DOHH2 (cell line): ENCODE data around the gene DLGAP1.

ENCODE experiments used
- H3F3A ChIP-seq: fragments of 200-600 bp; sonication (generic), shearing (Covaris generic); 2 replicates; pipeline ENCODE4 v1.6.0; 2016; ENCODE audit warnings: antibody characterized with exemption, mild to moderate bottlenecking; ENCODE audit not compliant: control insufficient read depth, insufficient read depth
- H3K27ac ChIP-seq: fragments of 200-600 bp; sonication (generic); 2 replicates; pipeline ENCODE4 v1.5.1; 2014; ENCODE audit warnings: low read depth, mild to moderate bottlenecking, low read length, moderate library complexity
- H3K27me3 ChIP-seq: fragments of 200-600 bp; sonication (generic); 2 replicates; pipeline ENCODE4 v1.6.1; 2014; ENCODE audit warnings: mild to moderate bottlenecking, low read length, mixed read lengths; ENCODE audit not compliant: control insufficient read depth
- H3K36me3 ChIP-seq: fragments of 200-600 bp; sonication (generic); 2 replicates; pipeline ENCODE4 v1.6.1; 2014; ENCODE audit warnings: mild to moderate bottlenecking, low read length, moderate library complexity, mixed read lengths; ENCODE audit not compliant: control insufficient read depth
- H3K4me1 ChIP-seq: fragments of 200-600 bp; sonication (generic); 2 replicates; pipeline ENCODE4 v1.6.1; 2014; ENCODE audit warnings: mild to moderate bottlenecking, low read length, mixed read lengths; ENCODE audit not compliant: control insufficient read depth
- H3K4me2 ChIP-seq: fragments of 200-600 bp; sonication (generic); 2 replicates; pipeline ENCODE4 v1.6.0; 2014; ENCODE audit warnings: mild to moderate bottlenecking, low read length, moderate library complexity
- H3K4me3 ChIP-seq: fragments of 200-600 bp; sonication (generic); 2 replicates; pipeline ENCODE4 v1.5.1; 2014; ENCODE audit warnings: mild to moderate bottlenecking, low read length, mixed read lengths
- H3K79me2 ChIP-seq: fragments of 200-600 bp; sonication (generic); 2 replicates; pipeline ENCODE4 v1.6.1; 2014; ENCODE audit warnings: mild to moderate bottlenecking, low read length, mixed read lengths; ENCODE audit not compliant: control insufficient read depth
- H3K9me2 ChIP-seq: fragments of 200-600 bp; sonication (generic); replicated peaks from 2 replicates; pipeline ENCODE4 v1.6.1; 2014; ENCODE audit warnings: mild to moderate bottlenecking, low read length, mixed read lengths; ENCODE audit not compliant: control insufficient read depth
- H3K9me3 ChIP-seq: fragments of 200-600 bp; sonication (generic); 2 replicates; pipeline ENCODE4 v1.6.1; 2014; ENCODE audit warnings: antibody characterized with exemption, low read length, mixed read lengths; ENCODE audit not compliant: control insufficient read depth, insufficient read depth
- H4K20me1 ChIP-seq: fragments of 200-600 bp; sonication (generic); 2 replicates; pipeline ENCODE4 v1.6.0; 2014; ENCODE audit warnings: low read depth, mild to moderate bottlenecking, antibody characterized with exemption, low read length, moderate library complexity; ENCODE audit not compliant: control insufficient read depth, insufficient read depth
- CTCF ChIP-seq: fragments of 200-600 bp; sonication (generic); IDR thresholded peaks from one replicate; pipeline ENCODE4 v1.5.1; 2014; ENCODE audit warnings: antibody characterized with exemption, mild to moderate bottlenecking, low read depth, low read length; ENCODE audit not compliant: poor library complexity, severe bottlenecking
- EZH2phosphoT487 ChIP-seq: fragments of 200-600 bp; sonication (generic); IDR thresholded peaks from 2 replicates; pipeline ENCODE4 v1.6.1; 2017; ENCODE audit warnings: borderline replicate concordance, mild to moderate bottlenecking, antibody characterized with exemption, low read length, moderate library complexity, mixed read lengths

Gene DLGAP1

GRCh38 chr18:4224031-4224704 is 230.9 kb downstream of the DLGAP1 start:
- Histone ChIP-seq H3K4me2 (no peak overlapping the region), H4K20me1 (no peaks in the 10 kb centered on the region), H3K4me1 (no peaks in the 10 kb centered on the region), H3K36me3 (no peaks in the 10 kb centered on the region), H3K27ac (no peak overlapping the region), H3K27me3 (no peaks in the 10 kb centered on the region), H3K79me2 (no peaks in the 10 kb centered on the region), H3K4me3 (no peak overlapping the region), H3K9me3 (no peaks in the 10 kb centered on the region), H3F3A (no peaks in the 10 kb centered on the region), H3K9me2 (no peaks in the 10 kb centered on the region)
- TF ChIP-seq CTCF (no peak), EZH2phosphoT487 (no peak)

- no peaks in the 10 kb centered on the region for H3K27me3 ChIP-seq
- H3F3A ChIP-seq = no peaks in the 10 kb centered on the region
- no peaks in the 10 kb centered on the region for H3K9me2 ChIP-seq
- H3K4me3 ChIP-seq = no peak overlapping the region
- no peaks in the 10 kb centered on the region for H3K36me3 ChIP-seq
- H3K4me2 ChIP-seq = no peak overlapping the region
- H3K79me2 ChIP-seq = no peaks in the 10 kb centered on the region
- TF ChIP-seq EZH2phosphoT487 = no peak
- no peak for TF ChIP-seq CTCF
- H3K4me1 ChIP-seq = no peaks in the 10 kb centered on the region
- no peaks in the 10 kb centered on the region for H3K9me3 ChIP-seq
- H3K27ac ChIP-seq = no peak overlapping the region
- H4K20me1 ChIP-seq = no peaks in the 10 kb centered on the region
Observed at GRCh38 chr18:4211111-4211837, 243.8 kb downstream of the DLGAP1 start.

- H3K4me3 ChIP-seq = no peak overlapping the region
- H3K9me3 ChIP-seq = no peaks in the 10 kb centered on the region
- H3K4me2 ChIP-seq = no peak overlapping the region
- H4K20me1 ChIP-seq = no peaks in the 10 kb centered on the region
- H3K79me2 ChIP-seq = no peaks in the 10 kb centered on the region
- H3K27me3 ChIP-seq = no peaks in the 10 kb centered on the region
- TF ChIP-seq CTCF (no peak), EZH2phosphoT487 (no peak)
- H3K4me1 ChIP-seq = no peaks in the 10 kb centered on the region
- no peaks in the 10 kb centered on the region for H3K9me2 ChIP-seq
- no peaks in the 10 kb centered on the region for H3F3A ChIP-seq
- no peaks in the 10 kb centered on the region for H3K36me3 ChIP-seq
- no peak overlapping the region for H3K27ac ChIP-seq
Observed at GRCh38 chr18:4208366-4208765, 246.7 kb downstream of the DLGAP1 start.
